Smooth muscle cell of the coronary artery (primary cell): Measurements from ENCODE around the gene TDP2. TPM values are rescaled to one million over a fixed set of nuclear protein-coding genes. Genes with fewer than 3 reads are reported as not detected.

Experiments
- total RNA-seq: library from RNA; depleted of rRNA; stranded (reverse); fragments of >200 nt; gene quantifications from 2 replicates; pipeline ENCODE4 v1.2.3, GENCODE V29; 2014; ENCODE audit warnings: low replicate concordance

The TDP2 gene
- 15.6 and 37.8 TPM in 2 replicates for total RNA-seq

GRCh38 chr6:24666641-24667377 is at the start of gene TDP2, which contains the start of gene ACOT13:
TSS of gene TDP2 (minus strand) at chr6:24666899. CDS start at chr6:24666862, 37 bp downstream.
TSS of gene ACOT13 (plus strand) at chr6:24667077. CDS start at chr6:24667264, 187 bp downstream.

Other genes starting within 250 kb of the TDP2 start
- gene GPLD1, start 177.3 kb downstream of the TDP2 start, total RNA-seq: under 0.01 and 0.53 TPM in 2 replicates
- 0.82 and 1.7 TPM in 2 replicates for gene ALDH5A1, start 171.9 kb downstream of the TDP2 start, total RNA-seq
- 0.12 TPM in 1 of 2 replicates, not detected in the other for gene KIAA0319, start 20.7 kb downstream of the TDP2 start, total RNA-seq
- 9.1 and 12.4 TPM in 2 replicates for gene ACOT13, start 178 bp upstream of the TDP2 start, total RNA-seq
- gene C6orf62, start 52.3 kb upstream of the TDP2 start, total RNA-seq: 39.3 and 73.7 TPM in 2 replicates
- gene GMNN, start 108.0 kb upstream of the TDP2 start, total RNA-seq: 13.4 and 22.2 TPM in 2 replicates
- gene ARMH2, start 132.0 kb upstream of the TDP2 start, total RNA-seq: not detected in 2 replicates